Retina (tissue), 1 donor: Measurements from ENCODE around the gene SCNN1G.
"Not testable (repeated sequence)": the region's sequence is repeated elsewhere in the genome, so short reads cannot be mapped to it uniquely, and the experiment has no call there.

Source experiments
- DNase-seq: peaks from one replicate; pipeline ENCODE4 v3.0.0-alpha.2; 2016

The SCNN1G gene, protein sequence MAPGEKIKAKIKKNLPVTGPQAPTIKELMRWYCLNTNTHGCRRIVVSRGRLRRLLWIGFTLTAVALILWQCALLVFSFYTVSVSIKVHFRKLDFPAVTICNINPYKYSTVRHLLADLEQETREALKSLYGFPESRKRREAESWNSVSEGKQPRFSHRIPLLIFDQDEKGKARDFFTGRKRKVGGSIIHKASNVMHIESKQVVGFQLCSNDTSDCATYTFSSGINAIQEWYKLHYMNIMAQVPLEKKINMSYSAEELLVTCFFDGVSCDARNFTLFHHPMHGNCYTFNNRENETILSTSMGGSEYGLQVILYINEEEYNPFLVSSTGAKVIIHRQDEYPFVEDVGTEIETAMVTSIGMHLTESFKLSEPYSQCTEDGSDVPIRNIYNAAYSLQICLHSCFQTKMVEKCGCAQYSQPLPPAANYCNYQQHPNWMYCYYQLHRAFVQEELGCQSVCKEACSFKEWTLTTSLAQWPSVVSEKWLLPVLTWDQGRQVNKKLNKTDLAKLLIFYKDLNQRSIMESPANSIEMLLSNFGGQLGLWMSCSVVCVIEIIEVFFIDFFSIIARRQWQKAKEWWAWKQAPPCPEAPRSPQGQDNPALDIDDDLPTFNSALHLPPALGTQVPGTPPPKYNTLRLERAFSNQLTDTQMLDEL

DNA sequence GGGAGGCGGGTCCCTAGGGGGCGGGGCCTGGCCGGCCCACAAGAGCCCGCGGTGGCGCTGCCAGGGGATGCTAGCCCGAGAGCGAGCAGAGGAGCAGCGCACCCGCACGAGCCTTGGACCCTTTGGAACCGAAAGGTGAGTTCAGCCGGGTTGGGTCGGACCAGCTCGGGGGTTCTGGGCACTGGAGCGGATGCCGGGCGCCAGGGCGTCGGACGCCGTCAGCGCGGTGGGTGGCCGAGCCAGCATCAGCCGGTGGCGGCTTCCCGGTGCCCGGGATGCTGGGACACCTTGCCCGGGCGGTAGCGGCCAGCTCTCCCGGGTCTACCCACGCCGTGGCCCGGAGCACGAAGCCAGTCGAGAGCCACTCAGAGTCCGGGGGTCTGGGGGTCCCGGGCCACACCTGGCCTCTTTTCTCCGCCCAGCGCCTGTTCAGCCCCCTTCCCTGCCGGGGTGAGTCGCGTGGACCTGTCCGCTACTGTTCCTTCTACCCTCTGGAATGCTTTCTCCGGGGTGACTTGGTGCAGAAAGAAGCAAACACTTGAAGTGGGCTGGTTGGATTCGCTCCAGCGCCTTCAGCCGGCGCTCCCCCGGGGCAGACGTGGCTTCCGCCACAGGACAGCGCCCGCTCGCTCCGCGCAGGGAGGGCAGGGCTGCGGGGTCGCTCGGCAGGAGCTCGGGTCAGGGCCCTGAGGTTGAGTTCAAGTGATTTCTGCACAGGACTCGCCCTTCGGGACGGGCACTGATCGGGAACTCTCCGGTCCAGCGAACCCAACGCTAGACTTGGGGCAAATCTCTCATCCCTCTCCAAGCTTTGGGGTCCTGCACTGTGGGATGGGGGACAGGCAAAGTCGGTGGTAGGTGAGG lies at the start of gene SCNN1G:
SCNN1G (plus strand) TSS at position 67 of the 864 bp plus-strand sequence. CDS start 3,527 bp downstream, outside the sequence.
- peak; percentile 63 for DNase-seq

DNA sequence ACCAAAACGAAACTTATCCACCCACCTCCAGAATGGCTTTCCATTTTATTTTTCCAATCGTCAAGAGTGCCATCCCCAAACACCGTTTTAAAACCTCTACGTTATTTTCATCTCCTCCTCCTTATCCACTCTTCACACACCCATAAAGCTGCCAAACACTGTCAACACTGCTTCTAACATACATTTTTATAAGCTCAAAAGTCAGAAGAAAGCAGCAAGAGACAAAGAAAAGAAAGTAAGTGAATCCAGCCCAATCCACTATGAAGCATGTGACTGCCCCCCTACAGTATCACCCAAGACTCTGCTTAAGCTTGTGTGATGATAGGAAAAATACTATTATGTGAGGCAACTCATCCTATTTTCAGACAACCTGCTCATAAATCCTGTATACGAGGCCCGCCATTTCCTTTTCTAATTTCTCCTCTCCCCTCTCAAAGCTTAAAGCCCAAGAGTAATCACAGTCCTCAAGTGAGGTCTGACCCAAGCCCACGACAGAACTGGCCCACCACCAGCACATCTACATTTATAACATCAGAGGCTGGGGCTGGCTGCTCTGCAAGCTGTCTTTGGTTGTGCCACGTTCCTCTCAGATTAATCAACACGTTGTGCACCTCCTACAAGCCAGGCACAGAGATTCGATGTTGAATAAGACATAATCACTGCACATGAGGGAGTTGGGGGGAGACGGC lies 49.6 kb upstream of the SCNN1G start:
- no peak for DNase-seq

DNA sequence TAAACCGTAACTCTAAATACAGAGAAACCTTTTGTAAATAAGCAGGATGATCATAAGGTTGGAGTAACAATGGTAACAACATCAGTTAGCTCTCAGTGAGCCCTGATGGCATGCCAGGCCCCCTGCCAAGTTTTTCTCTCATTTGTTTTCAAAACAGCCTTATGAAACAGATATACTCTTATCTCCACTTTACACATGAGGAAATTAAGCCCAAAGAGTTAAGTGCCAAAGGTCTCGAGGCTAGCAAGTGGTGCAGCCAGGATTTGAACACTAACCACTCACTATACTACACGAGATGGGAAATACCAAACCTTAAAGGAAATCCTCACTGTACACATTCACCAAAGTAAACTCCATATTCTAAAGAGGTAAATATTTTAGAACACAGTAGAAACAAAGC lies 48.3 kb upstream of the SCNN1G start:
- no peak for DNase-seq

DNA sequence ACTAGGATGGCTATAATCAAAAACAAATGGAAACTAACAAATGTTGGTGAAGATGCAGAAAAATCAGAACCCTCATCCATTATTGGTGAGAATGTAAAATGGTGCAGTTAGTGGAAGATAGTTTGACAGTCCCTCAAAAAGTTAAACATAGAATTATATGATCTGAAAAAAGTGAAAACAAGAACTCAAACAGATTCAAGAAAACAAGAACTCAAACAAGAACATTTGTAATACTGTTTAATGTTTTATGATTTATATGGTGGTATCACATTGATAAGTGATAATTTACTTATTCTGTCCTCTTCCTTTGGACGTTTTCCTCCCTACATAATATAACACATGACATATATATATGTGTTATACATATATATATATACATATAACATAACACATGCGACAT lies 45.3 kb upstream of the SCNN1G start:
- no peak for DNase-seq

DNA sequence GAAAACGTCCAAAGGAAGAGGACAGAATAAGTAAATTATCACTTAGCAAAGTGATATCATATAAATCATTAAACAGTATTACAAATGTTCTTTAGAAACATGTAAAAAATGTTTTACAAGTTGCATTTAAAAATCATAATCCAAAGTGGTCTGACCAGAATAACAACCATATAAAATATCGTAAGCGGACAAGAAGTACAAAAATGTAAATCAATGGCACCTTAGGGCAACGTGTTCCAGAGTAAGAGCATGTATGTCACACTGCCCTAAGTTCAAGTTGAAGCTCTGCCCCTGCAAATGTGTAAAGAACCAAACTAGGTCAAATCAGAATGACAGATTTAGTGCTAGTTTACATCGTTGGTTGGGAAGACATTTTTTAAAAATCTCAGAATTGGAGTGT lies 44.7 kb upstream of the SCNN1G start:
- DNase-seq = no peak

DNA sequence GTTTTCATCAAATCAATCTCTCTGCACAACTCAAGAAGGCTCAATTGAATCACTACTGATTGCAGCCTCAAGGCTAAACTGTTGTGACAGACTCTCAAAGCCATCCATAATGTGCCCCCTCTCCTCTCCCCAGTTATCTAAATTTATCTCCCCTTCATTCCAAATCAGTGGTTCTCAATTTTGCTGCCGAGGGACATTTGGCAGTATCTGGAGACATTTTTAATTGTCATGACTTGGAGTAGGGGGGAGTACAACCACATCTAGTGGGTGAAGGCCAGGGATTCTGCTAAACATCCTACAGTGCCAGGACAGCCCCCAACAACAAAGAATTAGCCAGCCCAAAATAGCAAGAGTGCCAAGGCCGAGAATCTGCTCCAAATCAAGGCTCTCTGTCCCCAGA lies 42.4 kb upstream of the SCNN1G start:
- DNase-seq = peak; percentile 31

DNA sequence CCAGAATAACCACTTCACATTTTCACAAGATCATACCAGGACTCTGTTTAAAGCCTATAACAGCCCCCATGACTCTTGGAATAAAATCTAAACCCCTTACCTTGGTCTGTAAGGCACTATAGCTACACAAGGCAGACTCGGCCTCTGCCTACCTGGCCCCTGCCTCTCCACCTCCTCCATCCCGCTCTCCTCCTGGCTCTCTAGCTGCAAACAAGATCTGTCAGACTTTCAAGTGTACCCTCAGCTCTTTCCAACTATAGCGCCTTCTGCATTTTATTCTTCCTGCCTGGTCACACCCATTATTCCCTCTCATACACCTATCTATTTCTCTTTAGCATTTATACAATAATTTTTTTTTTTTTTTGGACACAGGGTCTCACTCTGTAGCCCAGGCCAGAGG lies 41.5 kb upstream of the SCNN1G start:
- no peak for DNase-seq

DNA sequence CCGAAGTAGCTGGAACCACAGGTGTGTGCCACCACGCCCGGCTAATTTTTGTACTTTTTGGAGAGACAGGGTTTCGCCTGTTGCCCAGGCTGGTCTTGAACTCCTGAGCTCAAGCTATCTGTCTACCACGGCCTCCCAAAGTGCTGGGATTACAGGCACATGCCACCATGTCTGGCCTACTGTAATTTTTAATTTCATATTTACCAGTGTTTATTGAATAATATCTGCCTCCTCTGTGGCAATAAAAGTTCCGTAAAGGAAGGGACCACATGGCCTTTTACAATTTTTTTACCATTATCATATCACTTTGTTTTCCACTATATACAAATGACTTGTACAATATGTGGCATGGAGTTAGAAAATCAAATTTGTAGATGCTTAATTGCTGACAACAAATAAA lies 41.0 kb upstream of the SCNN1G start:
- no peak for DNase-seq

DNA sequence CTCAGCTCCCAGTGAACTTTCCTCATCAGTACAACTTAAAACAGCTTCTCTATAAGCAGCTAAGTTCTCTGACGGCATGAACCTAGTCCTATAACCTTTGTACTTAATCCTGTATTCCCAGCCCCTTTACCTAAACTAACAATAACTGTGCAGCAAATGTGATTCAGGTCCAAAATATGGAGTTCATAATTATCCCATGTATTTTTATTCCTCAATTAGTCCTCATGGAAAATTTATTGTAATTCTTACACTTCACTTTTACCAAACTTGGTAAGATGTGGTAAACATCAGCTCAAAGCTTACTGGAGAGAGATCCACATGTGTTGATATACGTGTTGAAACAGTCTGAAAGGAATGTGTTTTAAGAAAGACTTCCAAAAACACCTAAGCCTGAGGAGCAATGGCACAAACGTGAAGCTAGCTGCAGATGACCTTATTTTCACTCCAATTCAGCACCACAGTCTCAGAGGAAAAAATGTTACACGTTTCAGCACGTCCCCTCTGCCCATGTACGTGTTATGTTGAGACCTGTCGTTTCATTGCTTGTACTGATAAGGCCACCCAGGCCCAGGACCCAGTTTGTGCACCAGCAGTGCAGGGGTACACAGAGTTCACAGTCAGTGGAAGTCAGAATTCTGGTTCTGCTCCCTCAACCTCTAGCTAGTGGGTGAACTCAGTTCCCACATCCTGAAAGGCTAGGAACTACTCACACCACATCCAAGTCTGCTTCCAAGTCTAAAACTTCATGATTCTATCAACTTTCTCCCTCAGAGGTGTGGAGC lies 40.4 kb upstream of the SCNN1G start:
- no peak for DNase-seq

DNA sequence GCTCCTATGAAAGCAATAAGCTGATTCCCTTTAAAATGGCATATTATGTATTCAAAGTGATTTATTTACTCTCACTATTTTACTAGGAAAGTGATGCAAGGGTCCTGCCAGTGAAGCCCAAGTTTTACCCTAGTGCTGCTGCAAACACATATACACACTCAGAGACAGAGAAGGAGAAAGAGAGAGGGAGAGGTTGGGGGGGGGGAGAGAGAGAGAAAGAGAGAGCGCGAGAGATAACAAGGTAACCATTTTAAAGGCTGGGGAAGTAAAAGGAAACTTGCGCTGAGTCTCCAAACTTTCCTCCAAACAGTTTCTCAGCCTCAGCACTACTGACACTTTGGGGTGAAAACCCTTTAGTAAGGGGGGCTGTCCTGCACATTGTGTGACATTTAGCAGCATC lies 39.2 kb upstream of the SCNN1G start:
- DNase-seq = no peak

DNA sequence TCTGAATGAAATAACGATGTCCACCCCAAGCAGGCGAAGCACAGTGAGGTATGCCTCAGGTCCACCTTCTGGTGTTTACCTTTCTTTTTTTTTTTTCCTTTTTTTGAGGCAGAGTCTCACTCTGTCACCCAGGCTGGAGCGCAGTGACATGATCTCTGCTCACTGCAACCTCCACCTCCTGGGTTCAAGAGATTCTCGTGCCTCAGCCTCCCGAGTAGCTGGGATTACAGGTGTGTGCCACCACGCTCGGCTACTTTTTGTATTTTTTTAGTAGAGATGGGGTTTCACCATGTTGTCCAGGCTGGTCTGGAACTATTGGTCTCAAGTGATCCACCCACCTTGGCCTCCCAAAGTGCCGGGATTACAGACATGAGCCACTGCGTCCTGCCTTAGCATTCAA lies 38.2 kb upstream of the SCNN1G start:
- DNase-seq = not testable (repeated sequence)

DNA sequence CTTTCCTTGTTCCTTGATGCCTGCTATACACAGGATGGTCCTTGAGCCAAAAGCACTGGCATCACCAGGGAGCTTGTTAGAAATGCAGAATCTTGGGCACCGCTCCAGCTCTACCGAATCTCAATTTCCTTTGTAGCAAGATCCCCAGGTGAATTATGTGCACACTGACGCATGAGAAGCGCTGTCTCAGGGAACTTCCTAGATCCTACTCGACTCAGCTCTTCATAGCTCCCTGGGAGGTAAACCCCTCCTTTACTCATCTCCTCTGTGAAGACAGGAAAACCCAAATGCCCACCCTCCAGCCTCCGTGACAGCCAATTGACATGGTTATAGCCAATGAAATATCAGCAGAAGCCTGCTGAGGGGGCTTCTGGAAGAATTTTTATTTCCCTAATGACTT lies 37.4 kb upstream of the SCNN1G start:
- DNase-seq = no peak

DNA sequence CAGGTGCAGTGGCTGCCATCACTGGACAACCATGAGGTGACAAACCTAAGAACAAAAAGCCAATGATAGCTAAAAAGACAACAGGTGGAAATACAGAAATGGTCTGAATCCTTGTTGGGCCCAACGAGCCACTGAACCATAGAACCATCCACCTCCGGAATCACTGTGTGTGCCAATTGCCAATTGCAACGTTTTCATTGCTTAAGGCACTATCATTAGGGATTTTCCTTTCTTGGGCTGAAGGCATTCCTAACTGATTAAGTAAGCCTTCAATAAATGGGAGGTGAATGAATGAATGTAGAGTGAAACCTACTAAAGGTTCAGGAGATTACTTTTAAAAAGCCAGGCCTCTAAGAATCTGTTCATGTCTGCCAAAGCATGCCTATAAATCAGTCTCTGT lies 36.9 kb upstream of the SCNN1G start:
- no peak for DNase-seq

DNA sequence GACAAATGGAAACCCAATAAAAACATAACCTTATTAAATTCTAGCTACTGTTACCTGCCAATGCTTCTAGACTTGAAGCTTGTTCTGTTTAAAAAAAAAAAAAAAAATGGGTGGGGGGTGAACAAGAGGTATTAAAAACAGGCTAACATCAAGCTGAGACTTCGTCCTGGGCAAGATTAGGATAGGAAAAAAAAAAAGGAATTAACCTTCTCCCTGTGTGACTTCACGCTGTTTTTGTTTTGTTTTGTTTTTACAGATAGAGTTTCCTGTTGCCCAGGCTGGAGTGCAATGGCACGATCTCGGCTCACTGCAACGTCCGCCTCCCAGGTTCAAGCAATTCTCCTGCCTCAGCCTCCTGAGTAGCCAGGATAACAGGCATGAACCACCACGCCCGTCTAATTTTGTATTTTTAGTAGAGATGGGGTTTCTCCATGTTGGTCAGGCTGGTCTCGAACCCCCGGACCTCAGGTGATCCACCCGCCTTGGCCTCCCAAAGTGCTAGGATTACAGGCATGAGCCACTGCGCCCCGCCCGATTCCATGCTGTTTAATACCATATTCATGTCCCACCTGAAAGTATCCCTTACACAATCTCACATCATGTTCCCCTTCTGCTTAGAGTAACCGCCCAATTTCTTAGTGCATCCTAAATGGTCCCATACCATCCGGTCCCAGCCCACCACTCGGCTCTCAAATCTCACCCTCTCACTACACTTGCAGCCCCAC lies 35.5 kb upstream of the SCNN1G start:
- no peak for DNase-seq

DNA sequence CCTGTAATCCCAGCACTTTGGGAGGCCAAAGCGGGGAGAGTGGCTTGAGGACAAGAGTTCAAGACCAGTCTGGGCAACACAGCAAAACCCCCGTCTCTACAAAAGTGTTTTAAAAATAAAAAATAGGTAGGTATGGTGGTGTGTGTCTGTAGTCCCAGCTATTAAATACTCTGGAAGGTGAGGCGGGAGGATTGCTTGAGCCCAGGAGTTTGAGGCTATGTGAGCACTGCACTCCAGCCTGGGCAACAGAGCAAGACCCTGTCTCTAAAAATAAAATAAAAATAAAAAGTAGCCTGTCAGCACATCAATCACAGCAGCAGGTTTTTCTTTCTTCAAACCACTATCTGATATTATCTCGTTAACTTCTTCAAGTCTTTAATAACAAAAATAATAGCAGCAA lies 34.9 kb upstream of the SCNN1G start:
- DNase-seq = no peak

DNA sequence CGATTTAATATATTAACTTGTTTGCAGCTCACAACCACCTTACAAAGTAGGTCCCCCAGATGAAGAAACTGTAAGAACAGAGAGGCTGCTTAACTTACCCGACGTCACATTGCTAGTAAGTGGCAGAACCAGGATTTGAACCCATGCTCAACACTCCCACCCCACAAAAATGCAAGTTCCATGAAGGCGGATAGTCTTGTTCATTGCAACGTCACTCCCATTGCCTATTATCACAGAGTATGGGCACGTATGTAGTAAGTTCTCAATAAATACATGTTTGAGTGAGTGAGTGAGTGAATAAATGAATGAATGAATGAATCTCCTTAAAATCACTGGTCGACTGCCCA lies 34.4 kb upstream of the SCNN1G start:
- DNase-seq = no peak

DNA sequence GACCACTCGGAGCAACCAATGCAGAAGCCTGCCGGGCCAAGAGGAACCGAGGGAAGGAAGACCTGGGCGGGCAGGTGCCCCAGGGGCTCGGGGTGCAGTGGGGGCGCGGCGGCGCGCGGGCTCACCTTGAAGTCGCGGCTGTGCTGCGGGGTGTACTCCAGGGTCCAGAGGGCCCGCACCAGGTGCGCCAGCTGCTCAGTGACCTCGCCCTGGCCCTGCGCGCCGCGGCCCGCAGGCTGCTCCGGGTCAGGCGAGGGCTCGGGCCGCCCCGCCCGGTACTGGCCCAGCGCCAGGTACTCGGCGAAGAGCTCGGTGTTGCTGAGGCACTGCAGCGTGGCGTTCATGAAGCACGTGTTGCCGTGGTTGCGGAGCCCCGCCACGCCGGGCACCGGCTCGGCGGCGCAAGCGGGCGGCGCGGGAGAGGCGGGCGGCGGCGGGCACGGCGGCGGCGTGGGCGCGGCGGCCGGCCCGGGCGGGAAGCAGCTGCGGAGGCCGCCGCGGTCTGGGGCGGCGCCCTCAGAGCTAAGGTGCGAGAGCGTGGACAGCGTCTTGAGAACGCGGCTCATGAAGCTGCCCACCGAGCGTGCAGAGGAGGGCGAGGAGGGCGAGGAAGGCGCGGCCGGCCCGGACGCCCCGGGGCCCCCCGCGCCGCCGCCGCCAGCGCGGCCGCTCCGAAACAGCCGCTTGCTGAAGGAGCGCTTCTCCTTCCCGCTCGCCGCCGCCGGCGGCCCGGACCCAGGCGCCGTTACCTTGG lies 33.9 kb upstream of the SCNN1G start:
- peak; percentile 46 for DNase-seq

DNA sequence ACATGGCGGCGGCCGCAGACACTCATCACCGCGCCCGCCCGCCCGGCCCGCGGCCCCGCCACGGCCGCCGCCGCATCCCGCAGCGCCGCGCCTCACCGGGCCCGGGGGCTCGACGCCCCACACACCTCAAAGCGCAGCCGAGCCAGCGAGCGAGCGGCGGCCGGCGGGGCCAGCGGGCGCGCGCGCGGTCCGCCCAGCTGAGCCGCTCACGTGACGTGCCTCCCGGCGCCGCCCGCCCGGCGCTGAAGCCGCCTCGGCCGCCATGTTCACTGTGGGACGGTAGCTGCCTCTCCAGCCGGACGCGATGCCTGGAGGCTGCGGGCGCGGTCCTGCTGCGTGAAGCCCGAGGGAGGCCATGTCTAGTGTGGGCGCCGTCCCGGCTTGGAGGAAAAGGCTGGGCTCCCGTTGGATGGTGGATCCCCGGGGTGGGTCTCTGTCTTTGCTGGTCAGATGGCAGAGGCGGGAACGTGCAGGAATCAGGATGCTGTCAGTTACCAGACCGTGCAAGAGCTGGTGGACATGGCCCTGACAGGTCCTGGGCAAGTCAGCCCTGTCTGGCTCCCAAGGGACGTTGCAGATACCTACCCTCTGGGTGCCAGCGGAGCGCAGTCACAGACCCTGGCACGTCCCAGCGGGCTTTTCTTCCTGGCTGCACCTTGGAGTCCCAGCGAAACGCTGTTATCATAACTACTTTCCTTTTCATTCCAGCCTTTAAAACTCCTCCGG lies 33.1 kb upstream of the SCNN1G start, which contains the start of gene USP31:
USP31 (minus strand) TSS at position 186 of the 726 bp plus-strand sequence; CDS start at position 4, 182 bp downstream.
- peak; percentile 93 for DNase-seq

DNA sequence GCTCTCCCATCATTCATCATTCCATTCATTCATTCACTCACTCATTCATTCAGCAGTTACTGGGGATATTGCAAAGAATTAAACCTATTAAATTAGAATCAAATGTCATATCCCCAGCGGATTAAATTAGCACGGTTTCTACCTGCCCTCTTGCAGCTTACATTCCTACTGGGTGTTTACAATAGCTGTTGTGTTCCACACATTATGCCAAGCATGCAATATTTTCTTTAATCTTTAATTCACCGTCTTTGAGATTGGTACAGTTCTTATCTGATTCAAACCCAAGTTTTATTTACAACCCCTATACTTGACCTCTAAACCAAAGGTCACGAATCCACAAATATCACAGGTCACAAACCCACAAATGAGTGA lies 32.6 kb upstream of the SCNN1G start:
- DNase-seq = no peak
